Right lobe of liver (tissue), 4 donors: ENCODE measurements around the gene ARMH1.

Source experiments
- CTCF ChIP-seq, 4 donors: fragments of 200-600 bp in 3 of 4; fragments of 450-650 bp in 1 of 4; IDR thresholded peaks; one replicate each; pipeline versions ENCODE4 v1.5.1 to v1.8.0; 2016 to 2022; ENCODE audit warnings: antibody characterized with exemption in 4 of 4, mild to moderate bottlenecking in 2 of 4
- POLR2A ChIP-seq: fragments of 450-650 bp; IDR thresholded peaks from one replicate; pipeline ENCODE4 v1.6.1; 2017; ENCODE audit warnings: antibody characterized with exemption, mild to moderate bottlenecking
- donor health status: DM: no; HTN: no; CAD: no.
- donor health status: DM: no; HTN: no; CAD: no.
- donor health status: DM: no; HTN: yes; CAD: no.

DNA sequence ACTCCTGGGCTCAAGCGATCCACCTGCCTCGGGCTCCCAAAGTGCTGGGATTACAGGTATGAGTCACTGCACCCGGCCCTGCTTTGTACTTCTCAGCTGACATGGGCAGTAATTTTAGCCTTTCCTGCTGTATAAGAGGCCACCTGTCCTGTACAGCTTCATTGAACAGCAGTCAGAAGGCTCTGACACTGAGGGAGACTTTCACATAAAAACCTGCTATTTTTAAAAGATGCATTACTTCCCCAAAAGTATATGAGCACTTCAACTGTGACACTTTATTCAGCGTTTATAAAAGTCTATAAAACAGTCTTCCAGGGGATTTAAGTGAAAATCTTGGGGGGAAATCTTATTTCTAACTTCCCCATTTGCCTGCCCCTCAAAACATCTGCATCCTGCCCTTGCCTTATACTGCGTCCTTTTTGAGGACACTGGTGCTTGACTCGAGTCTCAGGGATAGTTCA lies 38.8 kb downstream of the ARMH1 start:
- TF ChIP-seq POLR2A (no peak), CTCF (IDR thresholded peaks at IDR 0.05) (no peak)
